NCI-H510A treated with DMSO at 0.1 percent for 48 hours (cell line): ENCODE results near the gene RRAS2.
"Not testable (repeated sequence)": the region's sequence is repeated elsewhere in the genome, so short reads cannot be mapped to it uniquely, and the experiment has no call there.

ENCODE experiments used
- DNase-seq: peaks from one replicate; lab custom pipeline; 2025; lab: John Stamatoyannopoulos, UW

Gene RRAS2

DNA sequence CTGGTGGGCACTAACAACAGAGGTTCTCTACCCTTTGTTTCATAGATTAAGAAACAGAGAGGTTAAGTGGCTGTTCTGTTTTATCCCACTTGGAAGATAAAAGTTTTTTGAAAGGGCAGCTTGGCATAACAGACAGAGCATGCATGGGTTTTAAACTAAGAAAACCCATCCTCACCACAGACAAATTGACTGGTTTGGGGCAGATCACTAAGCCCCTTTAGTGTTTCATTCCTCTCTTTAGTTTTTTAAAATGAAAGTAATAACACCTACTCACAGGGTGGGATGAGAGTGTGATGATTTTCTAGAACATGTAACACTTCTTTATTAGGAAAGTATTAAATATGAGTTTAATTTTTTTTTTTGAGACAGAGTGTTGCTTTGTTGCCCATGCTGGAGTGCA lies 12.3 kb upstream of the RRAS2 start:
- no peak for DNase-seq

DNA sequence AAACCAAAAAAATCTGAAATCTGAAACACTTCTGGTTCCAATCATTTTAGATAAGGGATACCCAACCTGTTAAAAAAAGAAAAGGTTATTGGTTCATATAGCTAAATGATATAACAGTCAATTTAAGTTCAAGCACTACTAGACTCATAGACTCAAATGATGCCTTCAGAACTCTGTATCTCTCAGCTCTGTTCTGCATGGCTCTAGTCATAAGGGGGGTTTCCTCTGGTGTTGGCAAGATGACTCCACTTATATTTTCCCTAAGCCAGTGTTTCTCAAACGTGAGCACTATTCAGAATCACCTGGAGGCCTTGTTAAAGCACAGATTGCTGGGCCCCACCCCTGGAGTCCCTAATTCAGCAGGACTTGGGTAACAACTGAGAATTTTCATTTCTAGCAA lies 11.5 kb upstream of the RRAS2 start:
- DNase-seq: no peak

DNA sequence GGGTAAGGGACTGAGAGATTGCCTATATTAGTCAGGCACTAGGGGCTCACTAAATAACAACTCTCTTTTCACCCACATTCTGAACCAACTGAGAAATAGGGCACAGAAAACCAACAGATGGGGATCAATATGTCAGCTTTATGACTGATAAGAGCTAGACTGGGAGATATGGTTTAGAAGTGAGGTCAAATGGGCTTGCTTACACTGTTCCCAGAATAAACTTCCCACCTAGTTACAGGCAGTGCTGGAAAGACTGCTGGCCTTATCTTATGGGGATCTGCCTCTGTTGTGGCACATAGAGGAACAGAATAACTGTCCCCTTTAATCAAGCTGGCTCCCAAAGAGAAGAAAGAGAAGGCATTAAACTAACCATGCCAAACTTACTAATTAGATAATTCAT lies 10.6 kb upstream of the RRAS2 start:
- no peak for DNase-seq

DNA sequence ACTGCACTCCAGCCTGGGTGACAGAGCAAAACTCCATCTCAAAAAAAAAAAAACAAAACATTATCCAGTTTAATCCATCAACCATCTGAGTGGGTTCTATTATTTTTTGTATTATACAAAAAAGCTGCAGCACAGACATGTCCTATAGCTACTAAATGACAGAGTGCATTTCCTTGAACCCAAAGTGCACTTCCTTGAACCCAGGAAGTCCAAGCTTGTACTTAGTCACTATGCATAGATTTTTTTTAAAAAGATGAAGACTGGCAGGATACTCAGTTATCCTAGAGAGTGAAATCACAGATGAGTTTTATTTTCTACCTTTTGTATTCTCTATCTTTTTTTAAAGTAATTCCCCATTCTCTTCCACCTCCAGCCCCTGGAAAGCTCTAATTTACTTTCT lies 8.0 kb upstream of the RRAS2 start:
- DNase-seq: no peak

DNA sequence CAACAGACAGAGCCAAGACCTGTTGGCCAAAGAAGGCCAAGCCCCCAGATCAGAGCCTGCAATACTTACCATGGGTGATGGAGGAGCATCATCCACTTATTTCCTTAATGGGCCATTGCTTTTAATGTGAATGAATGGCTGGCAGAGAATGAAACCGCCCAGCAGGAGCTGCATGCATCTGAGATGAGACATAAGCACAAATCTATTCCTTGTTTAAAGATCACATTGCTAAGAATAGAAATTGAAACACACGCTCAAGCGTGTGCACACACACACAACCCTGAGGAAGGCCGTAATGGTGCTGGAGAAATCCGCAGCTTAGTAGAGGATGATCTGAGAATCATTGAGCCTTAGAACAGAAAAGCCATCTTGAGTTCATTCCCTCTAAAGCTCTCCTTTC lies 5.3 kb upstream of the RRAS2 start:
- DNase-seq: no peak

DNA sequence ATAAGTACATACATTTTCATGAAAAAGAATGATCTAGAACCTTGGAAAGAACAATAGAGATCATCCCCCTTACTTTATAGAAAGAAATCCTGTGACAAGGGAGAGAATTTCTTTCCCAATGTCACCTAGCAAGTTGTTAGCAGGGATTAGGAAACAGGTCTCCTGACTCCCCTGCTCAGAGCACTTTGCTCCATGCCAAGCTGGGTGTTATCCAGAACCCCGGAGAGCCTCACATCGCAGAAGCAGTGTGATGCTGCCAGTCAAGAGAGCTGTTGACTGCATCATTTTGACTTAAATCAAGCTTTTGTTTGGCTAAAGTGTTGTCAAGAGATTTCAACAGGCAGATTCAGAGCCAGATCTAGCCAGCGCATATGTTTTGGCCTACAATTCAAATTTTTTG lies 3.6 kb upstream of the RRAS2 start:
- DNase-seq: no peak

DNA sequence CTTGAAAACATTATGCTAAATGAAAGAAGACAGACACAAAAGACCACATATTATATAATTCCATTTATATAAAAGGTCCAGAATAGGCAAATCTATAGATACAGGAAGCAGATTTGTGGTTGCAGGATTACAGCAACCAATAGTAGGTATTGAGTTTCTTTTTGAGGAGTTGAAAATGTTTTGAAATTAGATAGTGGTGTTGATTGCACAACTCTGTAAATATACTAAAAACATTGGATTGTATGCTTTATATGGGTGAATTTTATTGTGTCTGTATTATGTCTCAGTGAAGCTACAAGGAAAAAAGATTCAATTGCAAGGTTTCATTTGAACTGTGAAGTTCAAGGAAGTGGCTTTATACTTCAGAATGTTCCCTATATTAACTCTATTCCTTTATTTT lies 3.0 kb upstream of the RRAS2 start:
- no peak for DNase-seq

DNA sequence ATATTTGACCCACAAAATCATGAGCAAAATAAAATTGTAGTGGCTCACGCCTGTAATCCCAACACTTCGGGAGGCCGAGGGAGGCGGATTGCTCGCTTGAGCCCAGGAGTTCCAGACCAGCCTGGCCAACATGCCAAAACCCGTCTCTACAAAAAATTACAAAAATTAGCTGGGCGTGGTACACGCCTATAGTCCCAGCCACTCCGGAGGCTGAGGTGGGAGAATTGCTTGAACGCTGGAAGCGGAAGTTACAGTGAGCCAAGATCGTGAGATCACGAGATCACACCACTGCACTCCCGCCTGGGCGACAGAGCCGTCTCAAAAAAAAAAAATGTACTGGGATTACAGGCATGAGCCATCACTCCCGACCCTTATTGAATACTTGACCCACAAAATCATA lies 2.0 kb upstream of the RRAS2 start:
- no peak for DNase-seq

DNA sequence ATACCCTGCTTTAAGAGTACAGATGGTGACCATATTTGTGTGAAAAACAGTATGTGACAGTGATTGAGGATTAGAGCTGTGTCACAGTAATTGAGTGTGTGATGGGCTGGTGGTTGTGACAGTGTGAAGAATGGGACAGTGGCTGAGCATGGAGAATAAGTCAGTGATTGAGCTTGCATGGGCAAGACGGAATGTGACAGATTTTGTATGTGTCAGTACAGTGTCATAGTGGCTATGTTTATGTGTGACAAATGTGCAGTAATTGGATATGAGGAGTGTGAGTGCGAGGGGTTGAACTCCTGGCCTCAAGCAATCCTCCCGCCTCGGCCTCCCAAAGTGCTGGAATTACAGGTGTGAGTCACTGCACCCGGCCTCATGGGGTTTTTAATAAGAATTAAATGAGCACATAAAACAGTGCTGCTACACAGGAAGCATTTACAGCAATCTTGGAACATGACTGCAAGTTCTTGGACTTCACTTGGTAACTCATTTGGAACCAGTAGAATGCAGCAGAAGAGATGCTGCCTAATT lies 583 bp upstream of the RRAS2 start:
- no peak for DNase-seq

DNA sequence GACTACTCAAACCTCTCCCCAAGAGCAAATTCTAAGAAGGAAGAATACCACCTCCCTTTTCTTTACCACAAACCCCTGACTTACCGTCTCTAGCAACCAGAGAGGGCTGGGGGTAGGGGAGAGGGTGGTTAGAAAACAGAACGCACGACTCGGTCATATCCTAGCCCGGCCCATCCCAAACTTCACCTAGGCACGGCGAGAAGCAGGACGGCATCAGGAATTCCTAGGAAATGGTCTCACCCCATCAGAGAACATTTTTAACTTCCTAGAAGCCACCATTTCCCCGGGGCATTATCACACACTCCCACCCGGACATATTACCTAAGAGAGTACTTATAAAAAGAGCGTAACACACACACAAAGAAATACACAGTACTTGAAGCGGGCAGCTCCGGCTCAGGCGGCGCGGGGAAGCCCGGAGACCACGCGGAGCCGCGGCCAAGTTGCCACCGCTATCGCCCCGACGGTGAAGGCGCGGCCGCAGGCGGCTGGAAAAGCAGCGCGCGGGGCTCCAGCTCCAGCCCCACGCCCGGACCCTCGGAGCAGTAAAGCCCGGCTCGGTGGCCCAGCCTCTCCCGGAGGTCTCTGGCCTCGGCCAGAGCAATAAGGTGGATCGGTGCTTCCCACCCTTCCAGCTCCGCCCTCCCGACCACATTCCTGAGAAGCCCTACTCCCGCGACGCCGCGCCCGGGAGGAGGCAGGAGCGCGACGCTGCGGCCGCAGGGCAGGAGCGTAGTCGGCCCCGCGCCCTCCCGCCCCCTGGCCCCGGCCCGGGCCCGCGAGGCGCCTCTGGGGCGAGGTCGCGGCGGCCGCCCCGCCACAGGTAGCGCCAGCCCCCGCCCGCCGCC lies 878 bp downstream of the RRAS2 start:
- DNase-seq: peak; percentile 32

DNA sequence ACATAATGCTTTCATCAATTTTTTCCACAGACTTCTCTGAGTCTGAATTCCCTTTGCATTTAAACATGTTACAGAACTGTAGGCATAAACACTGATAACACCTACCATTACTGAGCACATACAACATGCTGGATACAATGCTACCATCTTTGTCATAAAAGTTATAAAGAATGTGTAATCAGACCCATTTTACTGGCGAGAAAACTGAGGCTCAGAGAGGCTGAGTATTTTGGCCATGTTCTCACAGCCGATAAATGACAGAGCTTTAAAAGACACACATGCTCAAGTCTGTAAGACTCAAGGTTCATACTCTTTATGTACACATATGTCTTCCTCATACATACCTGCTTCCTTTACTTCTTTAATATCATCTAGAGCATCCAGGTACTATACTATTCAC lies 2.6 kb downstream of the RRAS2 start:
- no peak for DNase-seq

DNA sequence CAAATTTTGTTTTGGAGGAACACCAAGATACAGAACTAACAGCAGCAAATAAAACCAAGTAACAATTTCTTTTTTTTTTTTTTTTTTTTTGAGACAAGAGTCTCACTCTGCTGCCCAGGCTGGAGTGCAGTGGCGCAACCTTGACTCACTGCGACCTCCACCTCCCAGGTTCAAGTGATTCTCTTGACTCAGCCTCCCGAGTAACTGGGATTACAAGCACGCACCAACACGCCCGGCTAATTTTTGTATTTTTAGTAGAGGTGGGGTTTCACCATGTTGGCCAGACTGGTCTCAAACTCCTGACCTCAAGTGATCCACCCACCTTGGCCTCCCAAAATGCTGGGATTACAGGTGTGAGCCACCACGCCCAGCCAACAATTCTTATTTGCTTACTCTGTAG lies 4.4 kb downstream of the RRAS2 start:
- DNase-seq: not testable (repeated sequence)

DNA sequence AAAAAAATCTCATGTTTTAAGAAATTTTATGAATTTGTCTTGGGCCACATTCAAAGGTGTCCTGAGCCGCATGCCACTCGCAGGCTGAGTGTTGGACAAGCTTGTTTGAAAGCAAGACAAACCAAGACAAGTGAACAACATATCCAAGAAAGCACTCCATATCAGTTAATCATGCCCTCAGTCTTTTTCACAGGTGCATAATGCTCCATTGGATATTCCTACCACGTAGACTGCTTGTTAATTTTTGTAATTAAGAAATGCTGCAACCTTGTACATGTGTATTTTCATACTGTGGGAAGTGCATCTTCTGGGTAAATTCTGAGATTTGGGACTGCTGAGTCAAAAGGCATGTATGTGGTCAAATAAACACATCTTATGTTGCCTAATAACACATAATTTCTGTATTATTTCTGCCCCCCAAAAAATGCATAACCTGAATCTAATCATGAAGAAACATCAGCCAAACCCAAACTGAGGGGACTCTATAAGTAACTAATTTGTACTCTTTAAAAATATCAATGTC lies 8.2 kb downstream of the RRAS2 start:
- no peak for DNase-seq

DNA sequence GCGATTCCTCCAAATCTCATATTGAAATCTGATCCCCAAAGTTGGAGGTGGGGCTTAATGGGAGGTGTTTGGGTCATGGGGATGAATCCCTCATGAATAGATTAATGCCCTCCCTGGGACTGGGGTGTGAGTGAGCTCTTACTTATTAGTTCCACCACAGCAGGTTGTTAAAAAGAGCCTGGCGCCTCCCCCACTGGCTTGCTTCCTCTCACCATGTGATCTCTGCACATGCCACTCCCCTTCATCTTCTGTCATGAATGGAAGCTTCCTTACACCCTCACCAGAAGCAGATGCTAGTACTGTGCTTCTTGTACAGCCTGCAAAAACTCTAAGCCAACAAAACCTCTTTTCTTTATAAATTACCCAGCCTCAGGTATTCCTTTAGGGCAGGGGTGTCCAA lies 8.8 kb downstream of the RRAS2 start:
- DNase-seq: no peak

DNA sequence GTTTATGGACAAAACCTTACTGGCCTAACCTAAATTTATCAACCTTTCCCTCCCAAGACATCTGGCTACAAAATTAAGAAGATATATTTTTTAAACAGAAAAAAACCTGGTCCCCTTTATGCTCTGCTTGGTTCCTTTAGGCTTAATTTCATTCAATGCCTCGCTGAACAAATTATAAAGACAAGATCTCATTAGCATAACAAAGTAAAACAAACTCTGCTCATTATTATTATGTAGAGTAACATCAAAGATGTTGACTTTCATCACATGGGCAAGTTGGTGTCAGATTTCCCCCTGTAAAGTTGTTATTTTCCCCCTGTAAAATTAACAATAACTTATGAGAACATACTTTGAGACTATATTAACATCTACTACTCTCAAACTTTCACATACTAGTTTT lies 11.0 kb downstream of the RRAS2 start:
- no peak for DNase-seq

DNA sequence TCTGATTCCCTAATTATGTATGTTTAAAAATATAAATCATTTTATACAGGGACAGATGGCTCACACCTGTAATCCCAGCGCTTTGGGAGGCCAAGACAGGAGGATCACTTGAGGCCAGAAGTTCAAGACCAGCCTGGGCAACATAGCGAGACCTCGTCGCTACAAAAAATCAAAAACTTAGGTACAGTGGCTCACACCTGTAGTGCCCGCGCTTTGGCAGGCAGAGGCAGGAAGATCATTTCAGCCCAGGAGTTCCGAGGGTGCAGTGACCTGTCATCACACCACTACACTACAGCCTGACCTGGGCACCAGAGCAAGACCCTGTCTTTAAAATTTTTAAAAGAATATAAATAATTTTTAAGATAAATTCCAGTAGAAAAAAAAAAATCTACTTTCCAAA lies 11.5 kb downstream of the RRAS2 start:
- no peak for DNase-seq

DNA sequence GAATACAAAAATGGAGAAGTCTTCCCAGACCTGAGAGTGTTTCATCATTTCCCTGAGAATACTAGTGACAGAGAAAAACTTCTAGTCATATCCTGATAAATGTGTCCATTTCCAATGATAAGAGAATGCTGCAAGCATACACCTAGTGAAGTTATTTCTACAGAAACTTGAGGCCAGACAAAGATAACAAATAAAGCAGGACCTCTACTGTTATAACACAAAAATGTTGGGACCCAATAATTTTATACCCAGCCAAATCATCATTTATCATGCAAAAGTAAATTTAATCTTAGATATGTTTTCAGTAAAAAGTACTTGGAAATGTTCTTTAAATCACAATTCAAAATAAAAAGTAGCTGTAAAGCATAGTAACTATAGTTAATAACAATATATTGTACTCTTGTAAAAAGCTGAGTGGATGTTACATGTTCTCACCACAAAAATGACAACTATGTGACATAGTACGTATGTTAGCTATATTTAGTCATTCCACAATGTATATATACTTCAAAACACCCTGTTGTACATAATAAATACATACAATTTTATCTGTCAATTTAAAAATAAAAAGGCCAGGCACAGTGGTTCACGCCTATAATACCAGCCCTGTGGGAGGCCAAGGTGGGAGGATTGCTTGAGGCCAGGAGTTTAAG lies 12.6 kb downstream of the RRAS2 start:
- no peak for DNase-seq

DNA sequence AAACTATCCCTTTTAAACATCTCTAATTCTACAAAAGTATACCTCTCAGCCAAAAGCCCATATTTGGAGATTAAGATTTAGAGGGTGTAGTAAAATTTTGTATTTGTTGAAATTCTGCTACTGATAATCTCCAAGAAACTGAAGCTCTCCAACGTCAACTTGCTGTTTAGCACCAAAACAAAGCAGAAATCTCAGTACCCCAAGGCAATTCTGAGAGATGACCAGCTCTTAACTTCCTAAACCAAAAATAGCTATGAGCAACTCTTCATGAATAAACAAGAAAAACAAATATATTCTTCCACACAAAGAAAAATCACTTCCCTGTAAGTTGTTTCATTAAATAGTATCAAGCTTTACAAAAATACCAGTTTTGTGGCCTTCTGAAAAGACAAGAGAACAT lies 13.3 kb downstream of the RRAS2 start:
- no peak for DNase-seq

DNA sequence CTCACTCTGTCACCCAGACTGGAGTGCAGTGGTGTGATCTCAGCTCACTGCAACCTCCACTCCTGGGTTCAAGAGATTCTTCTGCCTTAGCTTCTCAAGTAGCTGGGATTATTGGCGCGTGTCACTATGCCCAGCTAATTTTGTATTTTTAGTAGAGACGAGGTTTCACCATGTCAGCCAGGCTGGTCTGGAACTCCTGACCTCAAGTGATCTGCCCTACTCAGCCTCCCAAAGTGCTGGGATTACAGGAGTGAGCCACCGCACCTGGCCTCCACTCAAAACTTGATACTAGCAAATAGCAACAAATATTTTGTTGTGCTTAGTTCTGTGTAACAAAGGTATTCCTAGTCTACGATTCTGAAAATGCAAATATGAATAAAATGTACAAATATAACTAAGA lies 14.0 kb downstream of the RRAS2 start:
- not testable (repeated sequence) for DNase-seq

DNA sequence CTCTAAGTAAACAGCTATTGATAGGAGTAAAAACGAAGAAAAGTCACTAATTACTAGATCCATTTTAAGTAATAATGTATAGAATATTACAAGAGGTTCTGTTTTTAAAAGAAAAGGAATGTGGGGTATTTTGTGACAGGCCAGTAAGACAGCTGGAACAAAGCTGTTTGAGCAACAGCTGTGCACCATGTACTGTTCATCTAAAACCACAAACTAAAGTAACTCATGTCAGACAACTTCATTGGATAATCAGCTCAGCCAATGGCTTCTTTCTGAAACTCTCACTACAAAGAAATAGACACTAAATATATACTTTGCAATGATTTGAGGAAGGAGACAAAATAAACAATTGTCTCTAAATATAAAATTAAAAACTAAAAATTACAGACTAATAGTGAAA lies 16.1 kb downstream of the RRAS2 start:
- DNase-seq: no peak

DNA sequence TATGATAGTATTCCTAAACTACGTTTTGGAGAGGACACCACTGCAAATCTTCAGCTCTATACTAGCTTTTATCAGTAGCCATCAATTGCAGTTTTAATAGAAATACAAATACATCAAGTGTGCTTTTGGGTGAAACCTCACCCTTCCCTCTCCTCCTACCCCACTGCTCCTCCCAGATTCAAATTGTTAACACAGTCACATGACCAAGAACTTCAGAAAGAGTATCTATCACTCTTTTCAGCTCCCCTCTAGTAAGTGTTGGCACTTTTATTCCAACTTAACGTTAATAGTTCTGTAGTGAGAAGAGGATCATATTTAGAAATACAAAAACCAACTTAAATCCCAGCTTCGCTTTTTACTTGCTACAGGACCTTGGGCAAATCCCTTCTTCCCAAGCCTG lies 17.0 kb downstream of the RRAS2 start:
- DNase-seq: no peak

DNA sequence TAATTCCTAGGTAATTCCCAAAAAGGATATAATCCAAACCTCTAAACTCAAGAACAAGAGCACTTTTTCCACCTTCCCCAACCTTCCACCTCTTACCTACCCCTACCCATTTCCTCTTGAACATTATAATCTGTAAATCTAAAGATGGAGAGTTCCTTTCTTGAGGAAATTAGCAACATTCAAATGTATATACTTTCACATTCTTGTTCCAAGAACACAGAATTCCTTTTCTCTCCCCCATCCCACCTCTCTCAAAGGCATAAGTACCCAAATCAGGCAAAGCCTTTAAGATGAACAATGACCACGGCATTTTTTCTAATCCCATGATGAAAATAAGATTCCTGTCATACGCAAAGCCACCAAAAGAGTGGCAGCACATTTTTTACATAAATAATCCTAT lies 18.3 kb downstream of the RRAS2 start:
- DNase-seq: no peak

DNA sequence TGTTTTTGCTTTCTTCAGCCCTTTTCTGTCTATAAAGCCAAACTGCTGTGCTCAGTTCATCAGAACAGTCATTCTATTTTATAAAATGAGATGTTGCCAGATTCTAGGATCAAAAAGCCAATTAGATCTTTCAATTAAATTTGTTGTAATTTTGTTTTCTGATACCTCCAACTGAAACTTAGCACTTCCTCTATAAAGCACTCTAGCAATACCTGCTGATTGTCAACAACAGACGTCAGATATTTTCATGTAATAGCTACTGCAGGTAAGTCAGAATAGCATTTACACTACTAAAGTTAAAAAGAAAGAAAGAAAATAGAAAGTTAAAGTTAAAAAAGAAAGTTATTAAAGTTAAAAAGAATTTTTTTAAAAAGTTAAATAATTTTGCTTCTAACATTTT lies 19.6 kb downstream of the RRAS2 start:
- DNase-seq: no peak
